Stimulated activated CD4-positive, alpha-beta T cell treated with anti-CD3 and anti-CD28 coated beads, TNF-alpha, amount 100 ng/mL, for 48 hours (primary cell): ENCODE data around the gene ERBB4.

Source experiments
- DNase-seq, 3 donors: peaks; one replicate each; pipeline ENCODE4 v3.0.0-alpha.2; 2020; ENCODE audit warnings: low read depth in 3 of 3

The ERBB4 gene

GRCh38 chr2:211930331-211930730 is 608.3 kb downstream of the ERBB4 start:
- DNase-seq: no peak

GRCh38 chr2:211928201-211928600 is 610.4 kb downstream of the ERBB4 start:
- no peak for DNase-seq

GRCh38 chr2:211923019-211923418 is 615.6 kb downstream of the ERBB4 start:
- DNase-seq: no peak

- no peak for DNase-seq
Observed at GRCh38 chr2:211903961-211904360, 634.6 kb downstream of the ERBB4 start.

DNA sequence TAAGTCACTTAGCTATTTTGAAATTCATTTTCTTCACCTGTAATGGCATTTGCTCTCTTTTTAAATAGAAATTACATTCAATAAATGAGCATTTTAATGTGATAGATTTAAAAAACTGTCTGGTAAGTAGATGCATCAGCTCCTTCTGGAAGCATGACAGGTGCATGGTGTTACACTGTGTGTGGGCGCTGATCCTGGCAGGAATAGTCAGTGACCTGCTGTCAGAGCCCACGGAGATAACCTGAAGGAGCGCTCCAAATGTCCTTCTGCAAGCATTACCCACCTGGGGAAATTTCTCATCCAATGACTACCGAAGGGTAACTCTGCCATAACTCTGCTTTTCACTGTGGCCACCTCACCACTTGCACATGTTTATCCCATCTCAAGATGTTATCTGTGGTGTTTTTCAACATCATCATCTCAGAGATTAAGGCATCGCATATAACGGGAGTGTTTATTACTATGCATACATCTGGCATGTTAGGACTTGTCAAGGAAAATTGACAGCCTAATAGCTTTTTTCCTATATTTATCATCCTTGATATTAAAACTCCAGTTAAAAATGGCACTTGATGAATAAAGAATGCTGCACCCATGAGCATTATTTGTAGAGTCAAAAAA is 637.3 kb downstream of the ERBB4 start:
- no peak for DNase-seq

GRCh38 chr2:211900518-211900917 is 638.1 kb downstream of the ERBB4 start:
- no peak for DNase-seq

- DNase-seq: no peak
Observed at GRCh38 chr2:211900000-211900399, 638.6 kb downstream of the ERBB4 start.

DNA sequence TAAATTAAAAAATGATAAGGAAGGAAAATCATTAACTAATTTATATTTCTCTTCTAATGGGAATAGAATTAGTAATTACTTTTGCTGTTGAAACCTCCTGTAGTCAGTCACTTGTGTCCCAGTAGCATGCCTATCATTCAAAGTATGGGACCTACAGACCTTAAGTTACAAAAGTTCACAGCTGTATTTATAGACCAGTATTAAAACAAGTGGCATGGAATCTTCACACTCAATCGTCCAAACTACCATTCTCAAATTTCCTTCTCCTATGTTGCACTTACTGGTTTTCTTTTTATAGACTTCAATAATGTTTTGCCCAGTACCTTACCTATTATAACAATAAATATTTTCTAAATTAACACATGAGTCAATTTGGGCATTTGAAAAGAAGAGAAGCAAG is 639.9 kb downstream of the ERBB4 start:
- DNase-seq: no peak

DNA sequence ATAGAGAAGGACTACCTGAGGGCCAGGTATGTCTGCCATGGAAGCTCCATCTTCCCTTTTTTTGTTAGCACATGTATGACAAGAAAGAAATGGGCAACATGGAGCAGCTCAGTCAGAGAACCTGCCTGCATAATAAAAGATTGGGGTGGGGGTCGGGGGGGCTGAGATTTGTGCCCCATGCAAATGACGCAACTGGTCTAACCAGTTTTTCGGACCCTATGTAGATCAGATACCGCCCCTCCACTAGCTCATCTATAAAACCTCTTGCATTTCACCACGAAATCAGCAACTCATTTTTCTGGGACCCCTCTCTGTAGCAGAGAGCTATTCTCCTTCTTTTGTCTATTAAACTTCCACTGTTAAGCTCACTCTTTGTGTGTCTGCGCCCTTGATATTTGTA is 657.2 kb downstream of the ERBB4 start:
- DNase-seq: no peak

- DNase-seq: no peak
Observed at GRCh38 chr2:211879323-211879722, 659.3 kb downstream of the ERBB4 start.

DNA sequence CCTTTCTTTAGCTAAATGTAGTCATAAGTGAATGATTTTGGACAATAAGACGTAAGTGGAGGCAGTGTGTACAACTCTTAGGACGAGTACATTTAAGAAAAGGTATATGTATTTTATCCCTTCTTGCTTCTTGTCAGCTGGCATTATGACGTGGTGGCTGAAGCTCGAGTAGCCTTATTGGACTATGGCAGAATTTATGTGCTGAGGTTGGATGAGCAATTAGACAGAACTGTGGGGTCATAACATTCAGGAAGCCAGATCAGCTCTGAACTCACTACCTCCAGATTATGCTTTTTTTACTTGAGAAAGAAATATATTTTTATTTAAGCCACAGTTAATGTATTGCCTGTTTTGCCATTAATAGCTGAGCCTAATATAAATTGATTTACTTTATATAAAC is 661.5 kb downstream of the ERBB4 start:
- no peak for DNase-seq

DNA sequence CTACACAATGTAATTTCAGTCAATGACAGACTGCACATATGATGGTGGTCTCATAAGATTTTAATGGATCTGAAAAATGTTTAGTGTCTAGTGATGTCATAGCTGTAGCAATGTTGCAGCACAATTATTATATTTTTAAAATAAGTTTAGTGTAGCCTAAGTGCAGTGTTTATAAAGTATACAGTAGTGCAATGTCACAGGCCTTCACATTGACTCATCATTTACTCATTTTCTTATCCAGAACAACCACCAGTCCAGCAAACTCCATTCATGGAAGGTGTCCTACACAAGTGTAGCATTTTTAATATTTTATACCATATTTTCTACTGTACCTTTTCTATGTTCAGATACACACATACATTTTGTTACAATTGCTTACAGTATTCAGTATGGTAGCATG is 663.1 kb downstream of the ERBB4 start:
- no peak for DNase-seq

- no peak for DNase-seq
Observed at GRCh38 chr2:211868996-211869533, 669.5 kb downstream of the ERBB4 start.

- DNase-seq: no peak
Observed at GRCh38 chr2:211867845-211868451, 670.7 kb downstream of the ERBB4 start.

- DNase-seq: no peak
Observed at GRCh38 chr2:211864328-211864727, 674.3 kb downstream of the ERBB4 start.

GRCh38 chr2:211860224-211860623 is 678.4 kb downstream of the ERBB4 start:
- DNase-seq: no peak

GRCh38 chr2:211854832-211855231 is 683.8 kb downstream of the ERBB4 start:
- DNase-seq: no peak

DNA sequence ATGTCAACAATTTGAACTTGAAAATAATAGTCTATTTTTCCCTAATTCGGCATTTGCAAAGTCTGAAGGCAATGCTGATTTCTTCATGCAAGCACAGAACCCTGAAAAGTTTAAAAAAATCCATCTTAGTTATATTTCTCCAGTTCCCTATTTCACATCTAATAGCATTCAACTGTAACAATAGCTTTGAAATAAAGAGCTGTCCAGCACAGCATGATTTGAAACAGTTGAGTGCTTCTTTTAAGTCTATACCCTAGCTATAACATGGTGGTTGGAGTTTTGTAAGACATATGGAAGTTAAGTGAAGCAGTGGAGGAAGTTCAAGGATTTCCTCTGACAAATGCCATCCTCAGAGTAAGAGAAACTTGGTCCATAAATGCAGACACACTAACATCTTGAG is 691.9 kb downstream of the ERBB4 start:
- DNase-seq: no peak

DNA sequence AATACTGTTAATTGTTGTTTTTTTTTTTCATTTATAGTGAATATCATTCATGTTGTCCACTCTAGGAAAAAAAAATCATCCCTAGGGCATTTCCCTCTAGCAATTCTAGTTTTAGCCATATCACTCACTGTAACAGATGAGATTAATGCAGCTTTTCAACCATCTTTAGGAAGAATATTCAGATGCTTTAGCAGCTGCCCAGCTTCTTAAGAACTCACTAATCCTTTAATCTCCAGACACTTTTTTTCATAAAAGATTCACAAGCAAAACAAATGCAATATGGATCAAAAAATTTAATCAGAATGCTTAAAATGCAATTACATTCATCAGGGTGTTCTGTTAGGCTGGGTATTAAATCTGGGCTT is 692.6 kb downstream of the ERBB4 start:
- DNase-seq: no peak

- DNase-seq: no peak
Observed at GRCh38 chr2:211845338-211846035, 693.1 kb downstream of the ERBB4 start.

- DNase-seq: no peak
Observed at GRCh38 chr2:211837706-211838105, 700.9 kb downstream of the ERBB4 start.

DNA sequence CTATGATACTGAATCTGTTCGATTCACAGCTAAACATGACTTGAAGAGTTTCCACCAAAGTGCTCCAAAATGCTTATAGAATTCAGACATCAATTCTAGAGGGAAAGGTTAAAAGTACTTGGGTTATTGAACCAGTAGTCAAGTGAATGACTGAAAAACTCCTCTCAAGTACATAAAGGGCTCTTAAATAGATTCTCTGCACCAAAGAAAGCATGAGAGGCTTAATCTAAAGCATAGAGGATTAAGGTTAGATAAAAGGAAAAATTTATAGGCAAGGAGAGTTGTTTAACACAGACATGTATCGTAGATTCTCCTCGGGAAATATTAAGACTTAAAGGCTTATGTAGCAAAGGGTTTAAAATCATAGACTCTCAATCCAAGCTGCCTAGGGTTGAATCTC is 701.4 kb downstream of the ERBB4 start:
- no peak for DNase-seq

DNA sequence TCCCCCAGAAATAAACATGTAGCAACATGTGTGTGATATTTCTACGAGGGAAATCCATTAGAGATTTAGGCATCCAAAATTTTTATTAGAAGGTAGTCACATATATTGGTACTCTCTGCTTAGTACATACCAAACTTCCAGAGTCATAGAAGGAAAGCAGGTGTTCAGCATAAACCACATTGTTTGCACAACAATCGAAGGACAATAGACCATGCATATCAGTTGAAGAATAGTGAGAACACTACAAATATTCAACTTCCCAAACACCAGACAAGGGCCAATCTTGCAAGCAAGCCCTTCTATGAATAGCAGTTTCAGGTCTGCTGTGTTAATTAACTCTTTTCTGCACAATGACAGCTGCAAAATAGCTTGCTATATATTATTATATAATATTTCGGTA is 702.2 kb downstream of the ERBB4 start:
- DNase-seq: no peak
